Smooth muscle cell (in vitro differentiated cells): ENCODE results near the gene CAPN5. TPM values are rescaled to one million over a fixed set of nuclear protein-coding genes. Genes with fewer than 3 reads are reported as not detected.

Experiments
- DNase-seq: peaks from one replicate; lab custom pipeline; 2025; ENCODE audit not compliant: unreplicated experiment; lab: John Stamatoyannopoulos, UW
- H2AFZ ChIP-seq: fragments of 200-600 bp; sonication (generic); 2 replicates; pipeline ENCODE4 v1.6.0; 2016; ENCODE audit warnings: antibody characterized with exemption, low read depth, mild to moderate bottlenecking
- H3F3A ChIP-seq: fragments of 200-600 bp; sonication (generic); 2 replicates; pipeline ENCODE4 v1.6.0; 2017; ENCODE audit warnings: antibody characterized with exemption, low read depth
- H3K27ac ChIP-seq: fragments of 200-600 bp; sonication (generic); 2 replicates; pipeline ENCODE4 v1.5.1; 2016; ENCODE audit warnings: low read depth, mild to moderate bottlenecking
- H3K27me3 ChIP-seq: fragments of 200-600 bp; sonication (generic); 2 replicates; pipeline ENCODE4 v1.6.1; 2016; ENCODE audit warnings: low read depth, mild to moderate bottlenecking
- H3K36me3 ChIP-seq: fragments of 200-600 bp; sonication (generic); 2 replicates; pipeline ENCODE4 v1.5.1; 2016; ENCODE audit warnings: low read depth
- H3K4me1 ChIP-seq: fragments of 200-600 bp; sonication (generic); 2 replicates; pipeline ENCODE4 v1.5.1; 2016; ENCODE audit warnings: low read depth
- H3K4me2 ChIP-seq: fragments of 200-600 bp; sonication (generic); 2 replicates; pipeline ENCODE4 v1.6.0; 2016; ENCODE audit warnings: mild to moderate bottlenecking
- H3K4me3 ChIP-seq: fragments of 200-600 bp; sonication (generic); 2 replicates; pipeline ENCODE4 v1.5.1; 2016; ENCODE audit warnings: mild to moderate bottlenecking
- H3K79me2 ChIP-seq: fragments of 200-600 bp; sonication (generic); 2 replicates; pipeline ENCODE4 v1.6.0; 2016; ENCODE audit warnings: low read depth, mild to moderate bottlenecking
- H3K9ac ChIP-seq: fragments of 200-600 bp; sonication (generic); 2 replicates; pipeline ENCODE4 v1.6.0; 2016; ENCODE audit warnings: low read depth
- H3K9me3 ChIP-seq: fragments of 200-600 bp; sonication (generic); replicated peaks from 2 replicates; pipeline ENCODE4 v1.5.1; 2016; ENCODE audit warnings: low read depth
- H4K20me1 ChIP-seq: fragments of 200-600 bp; sonication (generic); 2 replicates; pipeline ENCODE4 v1.6.0; 2016; ENCODE audit warnings: low read depth
- CTCF ChIP-seq: fragments of 200-600 bp; sonication (generic); IDR thresholded peaks from 2 replicates; pipeline ENCODE4 v1.5.1; 2017; ENCODE audit warnings: borderline replicate concordance, mild to moderate bottlenecking, antibody characterized with exemption; ENCODE audit not compliant: insufficient read depth, poor library complexity, severe bottlenecking
- WGBS: methylation state at CpG from one replicate; pipeline ENCODE4 v1.1.7; 2016; ENCODE audit warnings: low lambda C conversion rate; 5-methylcytosine and 5-hydroxymethylcytosine counted together
- polyA plus RNA-seq: library from polyadenylated mRNA; unstranded; fragments of >200 nt; fragmentation: Nextera tagmentation; extraction: Ambion mirVana; gene quantifications from 2 replicates; pipeline ENCODE4 v1.2.1, GENCODE V29; 2016
- total RNA-seq: library from RNA; depleted of rRNA; stranded (reverse); fragments of >200 nt; gene quantifications from 2 replicates; pipeline ENCODE4 v1.2.3, GENCODE V29; 2014

Gene CAPN5
- total and polyA plus RNA-seq, 2 experiments from 2014 or later, result 15.5 to 23.1 TPM

- H3F3A ChIP-seq, result no peaks in the 10 kb centered on the region
- WGBS, result 97% methylated on average over 7 of the region's 7 CpGs
- no peaks in the 10 kb centered on the region for H4K20me1 ChIP-seq
- H3K9me3 ChIP-seq, result no peaks in the 10 kb centered on the region
- H3K4me3 ChIP-seq, result no peak overlapping the region
- H3K27me3 ChIP-seq, result no peaks in the 10 kb centered on the region
- H3K4me1 ChIP-seq, result no peaks in the 10 kb centered on the region
- no peak for TF ChIP-seq CTCF
- no peak overlapping the region for H3K9ac ChIP-seq
- no peak overlapping the region for H3K27ac ChIP-seq
- no peaks in the 10 kb centered on the region for H3K79me2 ChIP-seq
- H3K4me2 ChIP-seq, result no peak overlapping the region
- H3K36me3 ChIP-seq, result no peaks in the 10 kb centered on the region
- no peak overlapping the region for H2AFZ ChIP-seq
- no peak for DNase-seq
These were observed 55.9 kb downstream of the CAPN5 start for GRCh38 chr11:77122576-77123212.

- H3K36me3 ChIP-seq, result no peaks in the 10 kb centered on the region
- H3K4me3 ChIP-seq, result no peak overlapping the region
- H4K20me1 ChIP-seq, result no peaks in the 10 kb centered on the region
- H3K4me1 ChIP-seq, result no peaks in the 10 kb centered on the region
- no peaks in the 10 kb centered on the region for H3K27me3 ChIP-seq
- no peak for TF ChIP-seq CTCF
- no peak for DNase-seq
- no peak overlapping the region for H3K9ac ChIP-seq
- no peaks in the 10 kb centered on the region for H3K79me2 ChIP-seq
- H3K9me3 ChIP-seq, result no peaks in the 10 kb centered on the region
- 95% methylated on average over 8 of the region's 8 CpGs for WGBS
- no peak overlapping the region for H2AFZ ChIP-seq
- H3K27ac ChIP-seq, result no peak overlapping the region
- no peaks in the 10 kb centered on the region for H3F3A ChIP-seq
- H3K4me2 ChIP-seq, result no peak overlapping the region
These were observed 56.8 kb downstream of the CAPN5 start for GRCh38 chr11:77123591-77123990.

GRCh38 chr11:77124041-77124440 is 57.3 kb downstream of the CAPN5 start:
- Histone ChIP-seq H3K27me3 (no peaks in the 10 kb centered on the region), H3F3A (no peaks in the 10 kb centered on the region)
- DNase-seq, result no peak

More at GRCh38 chr11:77124041-77124440, 57.3 kb downstream of the CAPN5 start:
- H3K36me3 ChIP-seq, result no peaks in the 10 kb centered on the region
- no peaks in the 10 kb centered on the region for H3K79me2 ChIP-seq
- no peaks in the 10 kb centered on the region for H3K4me1 ChIP-seq
- H3K9ac ChIP-seq, result no peak overlapping the region
- H4K20me1 ChIP-seq, result no peaks in the 10 kb centered on the region
- TF ChIP-seq CTCF, result no peak
- H3K9me3 ChIP-seq, result no peaks in the 10 kb centered on the region
- H3K4me3 ChIP-seq, result no peak overlapping the region
- no peak overlapping the region for H3K4me2 ChIP-seq
- H2AFZ ChIP-seq, result no peak overlapping the region
- no peak overlapping the region for H3K27ac ChIP-seq
- WGBS, result 90% methylated on average over 8 of the region's 8 CpGs
